ENCODE data around the gene RALGPS1.

Gene RALGPS1

DNA sequence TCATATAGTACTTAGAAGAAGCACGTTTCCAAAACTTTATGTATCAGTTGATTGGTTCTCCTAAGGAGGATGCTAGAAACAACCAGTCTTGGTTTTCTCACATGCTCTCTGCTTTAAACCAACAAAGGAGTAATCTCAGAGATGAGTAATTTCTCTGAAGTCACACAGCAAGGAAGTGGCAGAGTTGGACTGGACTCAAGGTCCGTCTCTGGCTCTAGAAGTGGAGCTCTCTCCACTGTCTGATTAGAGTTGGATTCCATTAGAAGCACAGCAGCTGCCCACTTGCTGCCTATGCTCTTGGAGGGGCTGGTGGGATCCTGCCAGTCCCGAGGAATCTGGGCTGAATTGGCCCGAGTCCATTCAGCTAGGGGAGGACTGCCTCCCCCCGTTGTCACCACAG lies 21.0 kb downstream of the RALGPS1 start:
- no peak overlapping the region for H3K4me3 ChIP-seq (ENCODE audit: low read depth, low read length)
- TF ChIP-seq, protein P1, sequence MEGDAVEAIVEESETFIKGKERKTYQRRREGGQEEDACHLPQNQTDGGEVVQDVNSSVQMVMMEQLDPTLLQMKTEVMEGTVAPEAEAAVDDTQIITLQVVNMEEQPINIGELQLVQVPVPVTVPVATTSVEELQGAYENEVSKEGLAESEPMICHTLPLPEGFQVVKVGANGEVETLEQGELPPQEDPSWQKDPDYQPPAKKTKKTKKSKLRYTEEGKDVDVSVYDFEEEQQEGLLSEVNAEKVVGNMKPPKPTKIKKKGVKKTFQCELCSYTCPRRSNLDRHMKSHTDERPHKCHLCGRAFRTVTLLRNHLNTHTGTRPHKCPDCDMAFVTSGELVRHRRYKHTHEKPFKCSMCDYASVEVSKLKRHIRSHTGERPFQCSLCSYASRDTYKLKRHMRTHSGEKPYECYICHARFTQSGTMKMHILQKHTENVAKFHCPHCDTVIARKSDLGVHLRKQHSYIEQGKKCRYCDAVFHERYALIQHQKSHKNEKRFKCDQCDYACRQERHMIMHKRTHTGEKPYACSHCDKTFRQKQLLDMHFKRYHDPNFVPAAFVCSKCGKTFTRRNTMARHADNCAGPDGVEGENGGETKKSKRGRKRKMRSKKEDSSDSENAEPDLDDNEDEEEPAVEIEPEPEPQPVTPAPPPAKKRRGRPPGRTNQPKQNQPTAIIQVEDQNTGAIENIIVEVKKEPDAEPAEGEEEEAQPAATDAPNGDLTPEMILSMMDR (IDR thresholded peaks at IDR 0.05; ENCODE audit: low read depth, low read length): no peak
- no peak for TF ChIP-seq POLR2A (IDR thresholded peaks at IDR 0.05; ENCODE audit: extremely low read depth, insufficient read length)
- TF ChIP-seq MYC (IDR thresholded peaks at IDR 0.05; ENCODE audit: low read depth, low read length): no peak
- TF ChIP-seq, protein P2, sequence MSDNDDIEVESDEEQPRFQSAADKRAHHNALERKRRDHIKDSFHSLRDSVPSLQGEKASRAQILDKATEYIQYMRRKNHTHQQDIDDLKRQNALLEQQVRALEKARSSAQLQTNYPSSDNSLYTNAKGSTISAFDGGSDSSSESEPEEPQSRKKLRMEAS (IDR thresholded peaks at IDR 0.05; ENCODE audit: low read depth, low read length): no peak
- no peak for DNase-seq (ENCODE audit: low read depth)

DNA sequence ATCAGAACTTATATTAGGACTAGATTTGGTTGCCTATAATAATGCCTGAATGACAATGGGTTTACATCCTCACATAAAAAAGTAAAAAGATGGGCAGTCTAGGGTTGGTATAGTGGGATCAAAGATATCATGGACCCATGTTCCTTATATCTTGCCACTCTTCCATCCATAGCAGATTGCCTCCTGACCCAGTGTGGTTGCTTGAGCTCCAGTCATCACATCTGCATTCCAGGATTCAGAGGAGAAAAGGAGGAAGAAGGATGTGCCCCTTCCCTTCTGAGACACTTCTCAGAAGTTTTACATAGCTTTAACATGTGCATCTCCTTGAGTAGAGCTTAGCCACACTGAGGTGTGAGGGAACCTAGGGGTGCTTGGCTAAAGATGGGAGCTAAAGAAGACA lies 22.9 kb downstream of the RALGPS1 start:
- no peak overlapping the region for H3K4me3 ChIP-seq (ENCODE audit: low read depth, low read length)
- TF ChIP-seq MYC (IDR thresholded peaks at IDR 0.05; ENCODE audit: low read depth, low read length) (no peak), POLR2A (IDR thresholded peaks at IDR 0.05; ENCODE audit: extremely low read depth, insufficient read length) (no peak)
- TF ChIP-seq, protein P1 (IDR thresholded peaks at IDR 0.05; ENCODE audit: low read depth, low read length): no peak
- TF ChIP-seq, protein P2 (IDR thresholded peaks at IDR 0.05; ENCODE audit: low read depth, low read length): no peak
- DNase-seq (ENCODE audit: low read depth): no peak

DNA sequence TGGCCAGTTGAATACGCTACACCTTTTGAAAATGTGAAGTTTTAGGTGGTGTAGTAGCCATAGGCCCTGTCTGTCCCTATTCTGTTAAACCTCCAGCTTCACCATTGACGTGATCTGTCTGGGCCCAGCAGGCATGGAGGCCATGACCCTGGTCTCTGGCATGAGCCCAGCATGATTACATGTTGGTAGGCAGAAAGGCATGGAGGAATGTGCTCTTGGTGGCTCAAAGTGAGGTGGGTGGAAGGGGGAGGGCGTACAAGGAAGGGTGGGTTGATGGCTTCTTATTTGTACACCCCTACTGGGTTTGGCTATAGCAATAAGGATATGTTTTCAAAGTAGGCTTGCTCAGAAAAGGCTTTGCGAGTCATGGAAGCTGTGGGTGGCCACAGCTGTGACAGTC lies 23.7 kb downstream of the RALGPS1 start:
- H3K4me3 ChIP-seq (ENCODE audit: low read depth, low read length): no peak overlapping the region
- no peak for DNase-seq (ENCODE audit: low read depth)
- TF ChIP-seq, protein P1 (IDR thresholded peaks at IDR 0.05; ENCODE audit: low read depth, low read length): no peak
- TF ChIP-seq, protein P2 (IDR thresholded peaks at IDR 0.05; ENCODE audit: low read depth, low read length): no peak
- TF ChIP-seq MYC (IDR thresholded peaks at IDR 0.05; ENCODE audit: low read depth, low read length): no peak
- no peak for TF ChIP-seq POLR2A (IDR thresholded peaks at IDR 0.05; ENCODE audit: extremely low read depth, insufficient read length)

DNA sequence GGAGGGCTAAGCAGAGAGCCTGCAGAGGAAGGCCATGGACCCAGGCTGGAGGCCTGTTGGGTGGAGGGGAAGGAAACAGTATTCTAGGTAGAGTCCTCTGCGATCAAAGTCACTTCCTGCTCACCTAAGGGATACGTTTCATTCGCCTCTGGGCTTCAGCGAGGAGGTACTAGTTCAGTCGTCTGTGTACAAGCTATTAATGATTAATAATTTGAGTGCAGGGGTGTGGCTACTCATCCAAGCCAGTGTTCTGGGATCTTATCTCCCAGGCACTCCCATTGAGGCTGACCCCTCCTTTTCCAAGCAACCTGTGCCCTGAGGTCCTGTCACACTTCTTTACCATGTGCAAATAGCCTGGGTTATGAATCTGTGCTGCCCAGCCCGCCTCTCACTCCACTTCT lies 25.2 kb downstream of the RALGPS1 start:
- TF ChIP-seq, protein P1 (IDR thresholded peaks at IDR 0.05; ENCODE audit: low read depth, low read length): no peak
- TF ChIP-seq POLR2A (IDR thresholded peaks at IDR 0.05; ENCODE audit: extremely low read depth, insufficient read length) (no peak), MYC (IDR thresholded peaks at IDR 0.05; ENCODE audit: low read depth, low read length) (no peak)
- TF ChIP-seq, protein P2 (IDR thresholded peaks at IDR 0.05; ENCODE audit: low read depth, low read length): no peak
- no peak for DNase-seq (ENCODE audit: low read depth)
- no peak overlapping the region for H3K4me3 ChIP-seq (ENCODE audit: low read depth, low read length)

DNA sequence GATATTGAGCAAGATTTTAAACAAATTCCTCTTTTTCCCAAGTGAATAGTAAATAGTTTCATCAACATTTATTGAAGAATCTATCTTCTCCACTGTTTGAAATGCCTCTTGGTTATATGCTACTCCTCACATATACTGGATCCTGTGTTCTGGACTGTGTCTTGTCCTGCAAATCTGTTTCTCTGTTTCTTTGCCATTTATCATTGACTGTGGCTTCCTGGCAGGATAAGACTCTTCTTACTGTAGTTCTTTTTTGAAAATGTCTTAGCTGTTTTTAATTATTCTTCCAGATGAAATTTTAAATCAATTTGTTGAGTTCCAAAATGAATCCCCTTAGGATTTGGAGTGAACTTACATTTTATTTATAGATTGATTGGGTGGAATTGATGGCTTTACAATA lies 27.8 kb downstream of the RALGPS1 start:
- TF ChIP-seq, protein P1 (IDR thresholded peaks at IDR 0.05; ENCODE audit: low read depth, low read length): no peak
- TF ChIP-seq, protein P2 (IDR thresholded peaks at IDR 0.05; ENCODE audit: low read depth, low read length): no peak
- no peak for TF ChIP-seq POLR2A (IDR thresholded peaks at IDR 0.05; ENCODE audit: extremely low read depth, insufficient read length)
- no peak for TF ChIP-seq MYC (IDR thresholded peaks at IDR 0.05; ENCODE audit: low read depth, low read length)

DNA sequence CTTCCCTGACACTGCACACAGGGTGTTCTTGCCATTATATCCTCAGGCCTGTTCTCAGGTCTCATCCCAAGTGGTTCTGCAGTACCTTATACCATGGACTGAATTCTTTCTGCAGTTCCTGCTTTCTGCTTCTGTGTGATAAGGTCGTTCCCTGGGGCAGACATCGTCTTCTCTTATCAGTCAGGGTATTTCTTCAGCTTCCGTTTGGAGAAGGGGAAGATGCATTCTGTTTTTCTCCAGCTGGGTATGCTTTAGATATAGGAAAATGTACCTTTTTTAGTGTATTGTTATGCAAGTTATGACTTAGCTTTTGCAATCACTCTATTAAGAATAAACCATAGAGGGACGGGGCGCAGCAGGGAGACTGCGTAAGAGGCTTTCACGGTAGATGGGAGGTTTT lies 31.1 kb downstream of the RALGPS1 start:
- peak; percentile 82 for DNase-seq (ENCODE audit: low read depth)
- TF ChIP-seq, protein P2 (IDR thresholded peaks at IDR 0.05; ENCODE audit: low read depth, low read length): no peak
- TF ChIP-seq MYC (IDR thresholded peaks at IDR 0.05; ENCODE audit: low read depth, low read length) (no peak), POLR2A (IDR thresholded peaks at IDR 0.05; ENCODE audit: extremely low read depth, insufficient read length) (no peak)
- TF ChIP-seq, protein P1 (IDR thresholded peaks at IDR 0.05; ENCODE audit: low read depth, low read length): no peak

More for the DNA sequence above, 27.8 kb downstream of the RALGPS1 start:
- no peak overlapping the region for H3K4me3 ChIP-seq (ENCODE audit: low read depth, low read length)
- no peak for DNase-seq (ENCODE audit: low read depth)

More for the DNA sequence above, 31.1 kb downstream of the RALGPS1 start:
- H3K4me3 ChIP-seq (ENCODE audit: low read depth, low read length): no peak overlapping the region
